IPS DF 6.9 (cell line): ENCODE data around the gene NPHP4.

Experiments
- DNase-seq: peaks from one replicate; pipeline ENCODE4 v3.0.0-alpha.2; 2013; ENCODE audit warnings: low read depth, low spot score
- H3K27ac ChIP-seq: one replicate; pipeline ENCODE4 v1.5.1; 2013; ENCODE audit warnings: low read length, control low read depth
- H3K27me3 ChIP-seq: 2 replicates; pipeline ENCODE4 v1.6.1; 2013; ENCODE audit warnings: mild to moderate bottlenecking, low read length; ENCODE audit not compliant: control insufficient read depth, insufficient read depth
- H3K36me3 ChIP-seq: 2 replicates; pipeline ENCODE4 v1.6.1; 2013; ENCODE audit warnings: low read length; ENCODE audit not compliant: control insufficient read depth, insufficient read depth
- H3K4me1 ChIP-seq: 2 replicates; pipeline ENCODE4 v1.6.1; 2013; ENCODE audit warnings: low read length; ENCODE audit not compliant: control insufficient read depth, insufficient read depth
- H3K4me3 ChIP-seq: 2 replicates; pipeline ENCODE4 v1.5.1; 2013; ENCODE audit warnings: mild to moderate bottlenecking, low read length
- H3K9me3 ChIP-seq: 2 replicates; pipeline ENCODE4 v1.6.1; 2013; ENCODE audit warnings: low read length, inconsistent platforms; ENCODE audit not compliant: control insufficient read depth, insufficient read depth
- WGBS: extraction: QIAGEN DNeasy Blood & Tissue Kit; methylation state at CpG from one replicate; pipeline ENCODE4 v1.1.7; 2013; ENCODE audit warnings: mixed read lengths, missing lambda C conversion rate; ENCODE audit not compliant: insufficient read length, insufficient coverage; 5-methylcytosine and 5-hydroxymethylcytosine counted together

The NPHP4 gene

GRCh38 chr1:5883129-5884048 is 108.8 kb downstream of the NPHP4 start:
- H3K36me3 ChIP-seq, result peaks cover 5% of the 10 kb centered on the region; the same call in 1 of the 2 replicates
- no peak overlapping the region for H3K27ac ChIP-seq
- no peaks in the 10 kb centered on the region for H3K27me3 ChIP-seq
- no peaks in the 10 kb centered on the region for H3K9me3 ChIP-seq
- no peak overlapping the region for H3K4me3 ChIP-seq
- no CpG with 5 or more reads among the region's 30 CpGs for WGBS
- no peak for DNase-seq
- H3K4me1 ChIP-seq, result no peaks in the 10 kb centered on the region

- WGBS, result no CpG with 5 or more reads among the region's 27 CpGs
- Histone ChIP-seq H3K4me3 (no peak overlapping the region), H3K9me3 (no peaks in the 10 kb centered on the region), H3K4me1 (no peaks in the 10 kb centered on the region), H3K27ac (no peak overlapping the region), H3K27me3 (no peaks in the 10 kb centered on the region), H3K36me3 (peaks cover 5% of the 10 kb centered on the region; the same call in 1 of the 2 replicates)
- DNase-seq, result no peak
Measured at GRCh38 chr1:5882367-5883128, 109.7 kb downstream of the NPHP4 start.

GRCh38 chr1:5881526-5882222 is 110.6 kb downstream of the NPHP4 start:
- no CpG with 5 or more reads among the region's 22 CpGs for WGBS
- no peak for DNase-seq

GRCh38 chr1:5880630-5881405 is 111.4 kb downstream of the NPHP4 start:
- Histone ChIP-seq H3K4me1 (no peaks in the 10 kb centered on the region), H3K4me3 (no peak overlapping the region), H3K9me3 (no peaks in the 10 kb centered on the region), H3K27me3 (no peaks in the 10 kb centered on the region), H3K27ac (no peak overlapping the region), H3K36me3 (0 out of 2 replicates have a peak, but pooled peaks cover 3% of the 10 kb centered on the region)
- no CpG with 5 or more reads among the region's 25 CpGs for WGBS
- no peak for DNase-seq

More at GRCh38 chr1:5881526-5882222, 110.6 kb downstream of the NPHP4 start:
- no peak overlapping the region for H3K4me3 ChIP-seq
- no peaks in the 10 kb centered on the region for H3K4me1 ChIP-seq
- no peak overlapping the region for H3K27ac ChIP-seq
- no peaks in the 10 kb centered on the region for H3K9me3 ChIP-seq
- no peaks in the 10 kb centered on the region for H3K27me3 ChIP-seq
- 0 out of 2 replicates have a peak, but pooled peaks cover 3% of the 10 kb centered on the region for H3K36me3 ChIP-seq

GRCh38 chr1:5879421-5879820 is 112.8 kb downstream of the NPHP4 start:
- H3K27ac ChIP-seq, result no peak overlapping the region
- no peaks in the 10 kb centered on the region for H3K9me3 ChIP-seq
- H3K4me3 ChIP-seq, result no peak overlapping the region
- H3K27me3 ChIP-seq, result no peaks in the 10 kb centered on the region
- H3K4me1 ChIP-seq, result no peaks in the 10 kb centered on the region
- H3K36me3 ChIP-seq, result peaks cover 3% of the 10 kb centered on the region; the same call in 1 of the 2 replicates
- 100% methylated on average over 2 of the region's 7 CpGs for WGBS
- DNase-seq, result no peak

- Histone ChIP-seq H3K9me3 (no peaks in the 10 kb centered on the region), H3K4me1 (no peaks in the 10 kb centered on the region), H3K36me3 (peaks cover 3% of the 10 kb centered on the region; the same call in 1 of the 2 replicates), H3K27me3 (no peaks in the 10 kb centered on the region), H3K27ac (no peak overlapping the region), H3K4me3 (no peak overlapping the region)
- no CpG with 5 or more reads among the region's 4 CpGs for WGBS
- DNase-seq, result no peak
Measured at GRCh38 chr1:5878971-5879370, 113.3 kb downstream of the NPHP4 start.

- no peak for DNase-seq
- no peak overlapping the region for H3K27ac ChIP-seq
- H3K36me3 ChIP-seq, result peaks cover 3% of the 10 kb centered on the region; the same call in 1 of the 2 replicates
- no peaks in the 10 kb centered on the region for H3K9me3 ChIP-seq
- no peak overlapping the region for H3K4me3 ChIP-seq
- H3K4me1 ChIP-seq, result no peaks in the 10 kb centered on the region
- WGBS, result no CpG with 5 or more reads among the region's 20 CpGs
- no peaks in the 10 kb centered on the region for H3K27me3 ChIP-seq
Measured at GRCh38 chr1:5877683-5878530, 114.3 kb downstream of the NPHP4 start.

GRCh38 chr1:5877001-5877400 is 115.2 kb downstream of the NPHP4 start:
- Histone ChIP-seq H3K4me3 (no peak overlapping the region), H3K27me3 (no peaks in the 10 kb centered on the region), H3K4me1 (no peaks in the 10 kb centered on the region), H3K36me3 (peaks cover 3% of the 10 kb centered on the region; the same call in 1 of the 2 replicates), H3K27ac (no peak overlapping the region), H3K9me3 (no peaks in the 10 kb centered on the region)
- WGBS, result no CpG with 5 or more reads among the region's 22 CpGs
- DNase-seq, result no peak

- no peak for DNase-seq
- H3K27me3 ChIP-seq, result no peaks in the 10 kb centered on the region
- no peak overlapping the region for H3K27ac ChIP-seq
- WGBS, result no CpG with 5 or more reads among the region's 7 CpGs
- H3K4me1 ChIP-seq, result no peaks in the 10 kb centered on the region
- no peak overlapping the region for H3K4me3 ChIP-seq
- H3K36me3 ChIP-seq, result peaks cover 3% of the 10 kb centered on the region; the same call in 1 of the 2 replicates
- no peaks in the 10 kb centered on the region for H3K9me3 ChIP-seq
Measured at GRCh38 chr1:5876094-5876650, 116.1 kb downstream of the NPHP4 start.
